ENCODE measurements around the gene ZEB2.

The ZEB2 gene

DNA sequence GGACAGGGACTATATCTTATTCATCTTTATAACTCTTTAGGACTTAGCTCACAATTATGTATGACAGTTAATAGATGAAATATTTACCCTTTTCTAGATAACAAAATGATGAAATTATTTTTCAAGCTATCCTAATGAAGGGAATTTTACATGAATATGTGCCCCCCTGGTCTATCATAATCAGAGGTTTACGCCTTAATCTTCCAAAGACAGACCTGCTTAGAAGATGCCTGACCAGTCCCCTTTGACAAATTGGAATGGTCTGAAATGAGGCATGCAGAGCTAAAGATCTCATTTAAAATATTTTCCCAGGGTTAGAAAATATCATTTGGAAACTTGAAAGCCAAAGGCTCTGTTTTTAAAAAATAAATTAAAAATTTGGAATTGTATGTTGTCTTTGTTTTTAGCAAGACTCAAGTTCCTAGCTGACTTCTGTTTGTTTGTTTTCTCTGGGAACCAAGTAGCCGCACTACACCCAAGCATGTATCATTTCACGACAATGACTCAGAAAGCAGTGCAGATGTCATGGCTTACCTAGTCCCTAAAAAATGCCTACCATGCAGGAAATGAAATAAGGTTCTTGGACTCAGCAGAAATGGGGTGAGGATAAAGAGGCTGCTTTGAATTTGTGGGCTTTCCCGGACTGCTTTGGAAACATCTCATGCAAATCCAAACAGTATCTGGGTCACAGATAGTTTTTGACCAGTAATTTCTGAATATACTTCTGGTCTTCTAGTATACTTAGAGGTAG lies 162.1 kb downstream of the ZEB2 start:
- no peaks in the 10 kb centered on the region for H3K9me3 ChIP-seq (replicated peaks; ENCODE audit: low read length)
- H3K4me1 ChIP-seq (ENCODE audit: control insufficient read depth, insufficient read depth, low read length): peaks cover 40% of the 10 kb centered on the region
- no peaks in the 10 kb centered on the region for H3K36me3 ChIP-seq (ENCODE audit: insufficient read depth, low read length)
- H3K4me2 ChIP-seq (ENCODE audit: low read length): peak overlapping the region; percentile 23
- H3K9ac ChIP-seq (ENCODE audit: low read depth, low read length): peak overlapping the region; percentile 81
- peak overlapping the region; percentile 3 for H3K4me3 ChIP-seq (ENCODE audit: low read length)
- H3K27me3 ChIP-seq (ENCODE audit: control insufficient read depth, insufficient read depth, low read length): no peaks in the 10 kb centered on the region

DNA sequence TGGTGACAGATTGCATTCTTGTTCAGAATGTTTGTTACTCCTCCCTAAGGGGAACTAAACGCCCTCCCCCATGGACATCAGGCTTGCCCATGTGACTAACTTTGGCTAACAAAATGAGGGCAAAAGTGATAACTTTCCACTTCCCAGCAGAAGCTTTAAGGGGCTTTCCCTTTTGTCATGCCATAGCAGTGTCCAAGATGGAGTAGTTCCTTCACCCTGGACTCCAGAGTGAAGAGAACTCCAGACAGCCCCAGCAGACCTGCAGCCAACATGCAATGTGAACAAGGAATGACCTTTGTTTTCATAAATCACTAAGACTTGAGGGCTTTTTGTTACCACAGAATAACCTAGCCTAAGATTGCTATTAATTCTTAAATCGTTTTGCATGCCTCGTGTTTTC lies 163.5 kb downstream of the ZEB2 start:
- no peaks in the 10 kb centered on the region for H3K36me3 ChIP-seq (ENCODE audit: insufficient read depth, low read length)
- H3K4me3 ChIP-seq (ENCODE audit: low read length): no peak overlapping the region
- H3K27me3 ChIP-seq (ENCODE audit: control insufficient read depth, insufficient read depth, low read length): no peaks in the 10 kb centered on the region
- peaks cover 38% of the 10 kb centered on the region for H3K4me1 ChIP-seq (ENCODE audit: control insufficient read depth, insufficient read depth, low read length)
- H3K4me2 ChIP-seq (ENCODE audit: low read length): no peak overlapping the region
- no peaks in the 10 kb centered on the region for H3K9me3 ChIP-seq (replicated peaks; ENCODE audit: low read length)
- H3K9ac ChIP-seq (ENCODE audit: low read depth, low read length): no peak overlapping the region

DNA sequence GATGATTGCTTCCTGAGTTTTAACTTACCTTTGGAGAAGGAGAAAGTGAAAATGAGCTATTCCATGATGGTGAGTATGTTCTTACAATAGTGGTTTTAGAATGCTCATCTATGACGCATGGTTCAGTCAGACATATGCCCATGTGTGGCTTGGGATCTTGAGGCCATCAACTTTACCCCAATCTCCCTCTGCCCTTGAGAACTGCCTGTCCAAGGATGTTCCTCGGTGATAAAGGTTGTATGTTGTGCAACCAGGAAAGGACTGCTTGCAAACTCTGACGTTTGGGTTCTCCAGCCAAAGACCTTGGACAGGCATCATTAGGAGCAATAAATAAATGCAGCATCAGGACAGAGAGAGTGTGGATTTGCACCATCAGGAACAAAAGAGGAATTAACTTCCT lies 165.0 kb downstream of the ZEB2 start:
- no peaks in the 10 kb centered on the region for H3K9me3 ChIP-seq (replicated peaks; ENCODE audit: low read length)
- no peak overlapping the region for H3K4me3 ChIP-seq (ENCODE audit: low read length)
- no peak overlapping the region for H3K9ac ChIP-seq (ENCODE audit: low read depth, low read length)
- H3K27me3 ChIP-seq (ENCODE audit: control insufficient read depth, insufficient read depth, low read length): no peaks in the 10 kb centered on the region
- H3K4me1 ChIP-seq (ENCODE audit: control insufficient read depth, insufficient read depth, low read length): peaks cover 48% of the 10 kb centered on the region
- H3K36me3 ChIP-seq (ENCODE audit: insufficient read depth, low read length): no peaks in the 10 kb centered on the region
- no peak overlapping the region for H3K4me2 ChIP-seq (ENCODE audit: low read length)

GRCh38 chr2:144351687-144352086 lies 168.2 kb downstream of the ZEB2 start:
- H3K36me3 ChIP-seq (ENCODE audit: insufficient read depth, low read length): no peaks in the 10 kb centered on the region
- no peaks in the 10 kb centered on the region for H3K27me3 ChIP-seq (ENCODE audit: control insufficient read depth, insufficient read depth, low read length)
- H3K9me3 ChIP-seq (replicated peaks; ENCODE audit: low read length): no peaks in the 10 kb centered on the region
- H3K4me3 ChIP-seq (ENCODE audit: low read length): no peak overlapping the region
- H3K9ac ChIP-seq (ENCODE audit: low read depth, low read length): no peak overlapping the region
- H3K4me2 ChIP-seq (ENCODE audit: low read length): no peak overlapping the region
- H3K4me1 ChIP-seq (ENCODE audit: control insufficient read depth, insufficient read depth, low read length): peaks cover 26% of the 10 kb centered on the region

DNA sequence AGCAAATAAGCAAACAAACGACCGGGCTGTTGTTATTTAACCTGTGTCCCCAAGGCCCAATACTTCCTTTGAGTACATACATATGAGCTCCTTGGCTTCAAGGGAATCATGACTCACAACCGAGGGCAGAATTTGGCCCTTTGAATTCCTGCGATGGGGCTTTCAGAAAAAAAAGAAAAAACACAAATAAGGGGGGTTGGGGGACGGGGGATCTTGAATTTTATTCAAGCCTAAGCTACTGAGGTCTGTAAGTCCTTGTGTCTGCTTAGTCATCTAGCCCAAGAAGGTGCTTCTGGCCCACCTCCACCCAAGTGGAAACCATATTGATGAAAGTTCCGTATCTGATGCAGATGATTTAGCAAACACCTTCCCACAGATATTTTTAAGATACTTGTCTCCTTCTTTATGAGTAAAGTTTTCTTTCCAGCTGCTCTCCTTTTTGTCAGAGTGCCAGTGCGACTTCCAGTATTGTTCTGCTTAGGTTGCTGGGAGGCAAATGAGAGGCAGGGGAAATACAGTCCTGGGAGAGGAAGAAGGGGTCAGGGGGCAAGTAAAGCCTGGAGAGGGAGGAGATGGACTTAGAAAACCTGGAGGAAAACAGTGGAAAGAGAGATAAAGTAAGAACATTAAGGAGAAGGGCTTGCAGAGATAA lies 169.6 kb downstream of the ZEB2 start:
- Histone ChIP-seq H3K36me3 (ENCODE audit: insufficient read depth, low read length) (no peaks in the 10 kb centered on the region), H3K9ac (ENCODE audit: low read depth, low read length) (peak overlapping the region; percentile 39), H3K4me1 (ENCODE audit: control insufficient read depth, insufficient read depth, low read length) (peaks cover 26% of the 10 kb centered on the region)

DNA sequence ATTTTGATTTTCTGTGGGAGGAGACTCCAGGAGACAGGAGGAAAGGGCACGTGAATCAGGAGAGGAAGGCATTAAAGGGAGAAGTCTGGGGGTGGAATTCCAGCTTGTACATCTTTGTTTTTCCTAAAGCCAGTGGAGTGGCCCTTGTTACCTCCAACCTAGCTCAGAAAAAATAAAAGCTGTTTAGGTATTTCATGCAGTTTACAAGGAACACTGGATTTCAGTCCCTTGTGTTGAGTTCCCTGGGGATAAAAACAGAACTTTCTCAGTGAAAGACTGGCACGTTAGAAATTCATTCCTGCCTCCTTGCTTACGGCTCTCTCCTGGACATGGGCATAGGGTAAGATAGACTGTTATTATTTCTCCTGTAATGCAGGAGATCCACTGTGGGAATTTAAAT lies 170.2 kb downstream of the ZEB2 start:
- no peak overlapping the region for H3K4me3 ChIP-seq (ENCODE audit: low read length)
- no peaks in the 10 kb centered on the region for H3K36me3 ChIP-seq (ENCODE audit: insufficient read depth, low read length)
- peak overlapping the region; percentile 25 for H3K4me2 ChIP-seq (ENCODE audit: low read length)
- no peaks in the 10 kb centered on the region for H3K27me3 ChIP-seq (ENCODE audit: control insufficient read depth, insufficient read depth, low read length)
- H3K9ac ChIP-seq (ENCODE audit: low read depth, low read length): peak overlapping the region; percentile 39
- H3K4me1 ChIP-seq (ENCODE audit: control insufficient read depth, insufficient read depth, low read length): peaks cover 22% of the 10 kb centered on the region
- no peaks in the 10 kb centered on the region for H3K9me3 ChIP-seq (replicated peaks; ENCODE audit: low read length)

More for the DNA sequence above, 169.6 kb downstream of the ZEB2 start:
- H3K4me2 ChIP-seq (ENCODE audit: low read length): peak overlapping the region; percentile 25
- no peak overlapping the region for H3K4me3 ChIP-seq (ENCODE audit: low read length)
- H3K27me3 ChIP-seq (ENCODE audit: control insufficient read depth, insufficient read depth, low read length): no peaks in the 10 kb centered on the region
- no peaks in the 10 kb centered on the region for H3K9me3 ChIP-seq (replicated peaks; ENCODE audit: low read length)

- H3K9ac ChIP-seq (ENCODE audit: low read depth, low read length): no peak overlapping the region
- H3K4me3 ChIP-seq (ENCODE audit: low read length): no peak overlapping the region
- H3K4me2 ChIP-seq (ENCODE audit: low read length): no peak overlapping the region
- H3K9me3 ChIP-seq (replicated peaks; ENCODE audit: low read length): no peaks in the 10 kb centered on the region
- H3K27me3 ChIP-seq (ENCODE audit: control insufficient read depth, insufficient read depth, low read length): no peaks in the 10 kb centered on the region
- no peaks in the 10 kb centered on the region for H3K36me3 ChIP-seq (ENCODE audit: insufficient read depth, low read length)
- peaks cover 22% of the 10 kb centered on the region for H3K4me1 ChIP-seq (ENCODE audit: control insufficient read depth, insufficient read depth, low read length)
Measured at GRCh38 chr2:144348846-144349245, 171.1 kb downstream of the ZEB2 start.

GRCh38 chr2:144346229-144346628 lies 173.7 kb downstream of the ZEB2 start:
- Histone ChIP-seq H3K36me3 (ENCODE audit: insufficient read depth, low read length) (no peaks in the 10 kb centered on the region), H3K9me3 (replicated peaks; ENCODE audit: low read length) (no peaks in the 10 kb centered on the region), H3K4me1 (ENCODE audit: control insufficient read depth, insufficient read depth, low read length) (peaks cover 18% of the 10 kb centered on the region), H3K4me3 (ENCODE audit: low read length) (no peak overlapping the region), H3K4me2 (ENCODE audit: low read length) (no peak overlapping the region), H3K27me3 (ENCODE audit: control insufficient read depth, insufficient read depth, low read length) (no peaks in the 10 kb centered on the region), H3K9ac (ENCODE audit: low read depth, low read length) (no peak overlapping the region)

GRCh38 chr2:144343145-144343544 lies 176.8 kb downstream of the ZEB2 start:
- Histone ChIP-seq H3K9me3 (replicated peaks; ENCODE audit: low read length) (no peaks in the 10 kb centered on the region), H3K27me3 (ENCODE audit: control insufficient read depth, insufficient read depth, low read length) (no peaks in the 10 kb centered on the region), H3K4me1 (ENCODE audit: control insufficient read depth, insufficient read depth, low read length) (peaks cover 4% of the 10 kb centered on the region), H3K9ac (ENCODE audit: low read depth, low read length) (no peak overlapping the region), H3K36me3 (ENCODE audit: insufficient read depth, low read length) (no peaks in the 10 kb centered on the region), H3K4me2 (ENCODE audit: low read length) (no peak overlapping the region), H3K4me3 (ENCODE audit: low read length) (no peak overlapping the region)

DNA sequence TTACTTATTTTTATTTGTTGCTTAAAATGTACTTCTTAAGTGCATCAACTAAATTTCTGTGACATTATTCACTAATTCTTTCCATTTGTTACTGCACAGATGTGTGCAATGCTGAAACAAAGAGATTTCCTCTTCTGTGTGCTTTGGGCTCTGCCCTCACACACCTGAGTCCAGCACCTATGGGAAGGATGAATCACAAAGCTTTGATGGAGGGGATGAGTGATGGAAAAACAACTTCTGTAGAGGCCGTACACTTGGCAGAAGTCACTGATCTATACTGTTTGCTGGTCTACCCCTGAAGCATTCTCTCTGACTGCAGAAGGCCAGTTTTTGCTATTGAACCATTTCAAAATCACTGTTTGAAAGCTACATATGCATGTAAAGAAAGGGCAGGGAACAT lies 178.4 kb downstream of the ZEB2 start:
- Histone ChIP-seq H3K4me2 (ENCODE audit: low read length) (no peak overlapping the region), H3K9me3 (replicated peaks; ENCODE audit: low read length) (no peaks in the 10 kb centered on the region), H3K4me3 (ENCODE audit: low read length) (no peak overlapping the region), H3K4me1 (ENCODE audit: control insufficient read depth, insufficient read depth, low read length) (peaks cover 4% of the 10 kb centered on the region), H3K27me3 (ENCODE audit: control insufficient read depth, insufficient read depth, low read length) (no peaks in the 10 kb centered on the region), H3K36me3 (ENCODE audit: insufficient read depth, low read length) (no peaks in the 10 kb centered on the region), H3K9ac (ENCODE audit: low read depth, low read length) (no peak overlapping the region)

DNA sequence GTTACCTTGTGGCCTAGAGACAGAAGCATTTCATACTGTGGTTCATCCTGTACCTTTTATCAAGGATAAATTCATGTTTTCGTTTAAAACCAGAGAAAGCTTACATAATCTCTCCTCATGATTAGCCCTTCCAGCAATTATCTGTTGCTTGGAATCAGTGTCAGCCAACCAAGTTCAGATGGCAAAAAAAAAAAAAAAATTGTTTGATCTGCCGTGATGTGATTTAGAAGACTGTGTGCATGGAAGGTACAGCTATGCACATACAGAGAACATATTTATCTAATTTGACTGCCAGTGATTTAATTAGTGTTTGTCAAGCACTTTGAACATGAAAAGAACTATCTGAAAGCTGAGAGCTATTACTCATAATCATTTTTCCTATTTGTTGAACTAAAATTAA lies 180.9 kb downstream of the ZEB2 start:
- Histone ChIP-seq H3K9me3 (replicated peaks; ENCODE audit: low read length) (no peaks in the 10 kb centered on the region), H3K4me3 (ENCODE audit: low read length) (no peak overlapping the region), H3K27me3 (ENCODE audit: control insufficient read depth, insufficient read depth, low read length) (no peaks in the 10 kb centered on the region), H3K9ac (ENCODE audit: low read depth, low read length) (no peak overlapping the region), H3K36me3 (ENCODE audit: insufficient read depth, low read length) (no peaks in the 10 kb centered on the region), H3K4me1 (ENCODE audit: control insufficient read depth, insufficient read depth, low read length) (peaks cover 4% of the 10 kb centered on the region), H3K4me2 (ENCODE audit: low read length) (no peak overlapping the region)

- H3K4me2 ChIP-seq (ENCODE audit: low read length): no peak overlapping the region
- H3K4me3 ChIP-seq (ENCODE audit: low read length): no peak overlapping the region
- H3K36me3 ChIP-seq (ENCODE audit: insufficient read depth, low read length): no peaks in the 10 kb centered on the region
- H3K27me3 ChIP-seq (ENCODE audit: control insufficient read depth, insufficient read depth, low read length): no peaks in the 10 kb centered on the region
- H3K9ac ChIP-seq (ENCODE audit: low read depth, low read length): no peak overlapping the region
- H3K9me3 ChIP-seq (replicated peaks; ENCODE audit: low read length): no peaks in the 10 kb centered on the region
- H3K4me1 ChIP-seq (ENCODE audit: control insufficient read depth, insufficient read depth, low read length): peaks cover 17% of the 10 kb centered on the region
Measured at GRCh38 chr2:144334551-144334950, 185.4 kb downstream of the ZEB2 start.
